SK-N-SH (cell line): ENCODE results near the gene KIF6. TPM values are rescaled to one million over a fixed set of nuclear protein-coding genes. Genes with fewer than 3 reads are reported as not detected.

Source experiments
- CTCF ChIA-PET: fragments of 300-600, 350-600 bp; formaldehyde crosslinking; extraction: SDS; loops from one replicate; lab custom pipeline; 2021; lab: Yijun Ruan, JAX
- POLR2A ChIA-PET: fragments of 350-600 bp; sonication (Branson Sonifier 250); formaldehyde crosslinking; extraction: SDS; loops from one replicate; lab custom pipeline; 2020; ENCODE audit warnings: antibody characterized with exemption, inconsistent platforms; lab: Yijun Ruan, JAX
- DNase-seq: peaks from one replicate; pipeline ENCODE4 v3.0.0; 2012
- H2AFZ ChIP-seq: fragments of 200-600 bp; sonication (generic); 2 replicates; pipeline ENCODE4 v1.8.1; 2016; ENCODE audit warnings: antibody characterized with exemption, mild to moderate bottlenecking, low read depth
- H3F3A ChIP-seq: fragments of 200-600 bp; sonication (generic); replicated peaks from 2 replicates; pipeline ENCODE3; 2016; ENCODE audit warnings: antibody characterized with exemption, mild to moderate bottlenecking; ENCODE audit not compliant: insufficient read depth
- H3K27ac ChIP-seq, 2 experiments: fragments of 200-500 bp in 1 of 2; fragments of 200-600 bp in 1 of 2; sonication (Bioruptor generic) in 1 of 2; sonication (generic), shearing (Covaris generic) in 1 of 2; 2 replicates each; pipeline versions ENCODE4 v1.5.1 to v1.6.1; 2014 to 2016; ENCODE audit warnings: low read depth in 2 of 2, inconsistent platforms in 1 of 2, low read length in 1 of 2, mild to moderate bottlenecking in 1 of 2, mixed read lengths in 1 of 2
- H3K27me3 ChIP-seq: fragments of 200-600 bp; sonication (generic), shearing (Covaris generic); 2 replicates; pipeline ENCODE4 v1.6.1; 2016; ENCODE audit warnings: mixed run types; ENCODE audit not compliant: insufficient read depth
- H3K36me3 ChIP-seq, 2 experiments: fragments of 200-500 bp in 1 of 2; fragments of 200-600 bp in 1 of 2; sonication (Bioruptor generic) in 1 of 2; sonication (generic) in 1 of 2; replicated peaks in 1 of 2; 2 replicates each; pipeline versions ENCODE3 to v1.5.1; 2014 to 2016; ENCODE audit warnings: low read length in 1 of 2, mild to moderate bottlenecking in 1 of 2; ENCODE audit not compliant: insufficient read depth in 2 of 2, control insufficient read depth in 1 of 2
- H3K4me1 ChIP-seq, 2 experiments: fragments of 200-500 bp in 1 of 2; fragments of 200-600 bp in 1 of 2; sonication (Bioruptor generic) in 1 of 2; sonication (generic), shearing (Covaris generic) in 1 of 2; 2 replicates each; pipeline versions ENCODE4 v1.5.1 to v1.6.1; 2014 to 2016; ENCODE audit warnings: low read depth in 1 of 2, low read length in 1 of 2, mixed run types in 1 of 2; ENCODE audit not compliant: insufficient read depth in 2 of 2, control insufficient read depth in 1 of 2
- H3K4me2 ChIP-seq: fragments of 200-600 bp; sonication (generic), shearing (Covaris generic); 2 replicates; pipeline ENCODE4 v1.6.1; 2017; ENCODE audit warnings: mixed run types
- H3K4me3 ChIP-seq, 2 experiments: fragments of 200-500 bp in 1 of 2; fragments of 200-600 bp in 1 of 2; sonication (Bioruptor generic) in 1 of 2; sonication (generic), shearing (Covaris generic) in 1 of 2; 2 replicates each; pipeline versions ENCODE4 v1.5.1 to v1.8.1; 2014 to 2016; ENCODE audit warnings: low read depth in 2 of 2, inconsistent platforms in 1 of 2, low read length in 1 of 2, mild to moderate bottlenecking in 1 of 2, mixed read lengths in 1 of 2, moderate library complexity in 1 of 2
- H3K79me2 ChIP-seq: fragments of 200-600 bp; sonication (generic); 2 replicates; pipeline ENCODE4 v1.8.1; 2017; ENCODE audit warnings: mild to moderate bottlenecking; ENCODE audit not compliant: insufficient read depth
- H3K9ac ChIP-seq: fragments of 200-600 bp; sonication (generic); 2 replicates; pipeline ENCODE4 v1.6.1; 2017; ENCODE audit warnings: mixed run types
- H3K9me2 ChIP-seq: fragments of 200-600 bp; sonication (generic); 2 replicates; pipeline ENCODE4 v1.6.1; 2017; ENCODE audit warnings: mixed run types
- H3K9me3 ChIP-seq: fragments of 200-600 bp; sonication (generic); 2 replicates; pipeline ENCODE4 v1.6.1; 2017; ENCODE audit warnings: mixed run types, mild to moderate bottlenecking, moderate library complexity
- H4K20me1 ChIP-seq: fragments of 200-600 bp; sonication (generic); 2 replicates; pipeline ENCODE4 v1.6.1; 2017; ENCODE audit warnings: mild to moderate bottlenecking, mixed run types; ENCODE audit not compliant: insufficient read depth
- ELF1 ChIP-seq: IDR thresholded peaks from 2 replicates; pipeline ENCODE4 v1.4.0; 2012
- EP300 ChIP-seq, 2 experiments: IDR thresholded peaks; 2 replicates each; pipeline versions ENCODE4 v1.4.0 to v1.6.1; 2012; ENCODE audit warnings: borderline replicate concordance in 1 of 2, low read depth in 1 of 2, low read length in 1 of 2
- FOSL2 ChIP-seq: IDR thresholded peaks from 2 replicates; pipeline ENCODE4 v1.4.0; 2012; ENCODE audit warnings: low read depth, mild to moderate bottlenecking, moderate library complexity, borderline replicate concordance
- FOXJ3 ChIP-seq: sonication (generic); formaldehyde crosslinking; IDR thresholded peaks from 2 replicates; pipeline ENCODE4 v1.5.1; 2020; ENCODE audit warnings: mild to moderate bottlenecking, missing genetic modification reagents
- GATA2 ChIP-seq: sonication (generic); formaldehyde crosslinking; IDR thresholded peaks from 2 replicates; pipeline ENCODE4 v1.5.0; 2020; ENCODE audit warnings: mild to moderate bottlenecking, missing genetic modification reagents
- JUND ChIP-seq: IDR thresholded peaks from 2 replicates; pipeline ENCODE4 v1.4.0; 2012
- NFIC ChIP-seq: IDR thresholded peaks from 2 replicates; pipeline ENCODE4 v1.4.0; 2012; ENCODE audit warnings: borderline replicate concordance
- RCOR1 ChIP-seq: fragments of 150-350 bp; IDR thresholded peaks from 2 replicates; pipeline ENCODE4 v1.6.1; 2017; ENCODE audit warnings: antibody characterized with exemption, low read length
- RXRA ChIP-seq: IDR thresholded peaks from 2 replicates; pipeline ENCODE4 v1.4.0; 2012; ENCODE audit warnings: low read depth, mild to moderate bottlenecking, borderline replicate concordance
- SIN3A ChIP-seq: IDR thresholded peaks from 2 replicates; pipeline ENCODE4 v1.6.1; 2012; ENCODE audit warnings: low read depth, mild to moderate bottlenecking, low read length, moderate library complexity, borderline replicate concordance
- SMC3 ChIP-seq: IDR thresholded peaks from 2 replicates; pipeline ENCODE4 v1.6.1; 2012; ENCODE audit warnings: low read depth, low read length, improper control_type of control experiment
- TAF1 ChIP-seq: IDR thresholded peaks from 2 replicates; pipeline ENCODE4 v1.6.1; 2012; ENCODE audit warnings: low read depth, mild to moderate bottlenecking, low read length, moderate library complexity, borderline replicate concordance
- TEAD4 ChIP-seq: IDR thresholded peaks from 2 replicates; pipeline ENCODE4 v1.4.0; 2012; ENCODE audit warnings: mild to moderate bottlenecking, borderline replicate concordance; ENCODE audit not compliant: insufficient read depth
- YY1 ChIP-seq: IDR thresholded peaks from 2 replicates; pipeline ENCODE4 v1.4.0; 2012; ENCODE audit warnings: low read depth, mild to moderate bottlenecking
- WGBS: methylation state at CpG from one replicate; pipeline ENCODE4 v1.1.6; 2017; ENCODE audit warnings: low lambda C conversion rate; 5-methylcytosine and 5-hydroxymethylcytosine counted together
- polyA plus RNA-seq, 3 experiments: library from polyadenylated mRNA; depleted of rRNA; stranded (reverse); fragments of >200 nt; gene quantifications; 2 replicates each; pipeline ENCODE4 v1.2.3, GENCODE V29; 2012
- TF ChIP-seq, protein P1 (sequence below): IDR thresholded peaks from 2 replicates; pipeline ENCODE4 v1.4.0; 2012; ENCODE audit warnings: low read depth
- TF ChIP-seq, protein P2 (sequence below): fragments of 200-600 bp; sonication (generic); IDR thresholded peaks from 2 replicates; pipeline ENCODE4 v1.6.1; 2017; ENCODE audit warnings: antibody characterized with exemption, mild to moderate bottlenecking, moderate library complexity
- TF ChIP-seq, protein P3 (sequence below): IDR thresholded peaks from 2 replicates; pipeline ENCODE4 v1.4.0; 2012; ENCODE audit warnings: low read depth, borderline replicate concordance
- TF ChIP-seq, protein P4 (sequence below): fragments of 150-350 bp; IDR thresholded peaks from 2 replicates; pipeline ENCODE4 v1.6.1; 2017; ENCODE audit warnings: antibody characterized with exemption, low read length, low read depth, borderline replicate concordance
- TF ChIP-seq, protein P5 (sequence below): IDR thresholded peaks from 2 replicates; pipeline ENCODE4 v1.6.1; 2012; ENCODE audit warnings: mild to moderate bottlenecking, low read depth, low read length, moderate library complexity
- TF ChIP-seq, protein P6 (sequence below): fragments of 150-350 bp; IDR thresholded peaks from 2 replicates; pipeline ENCODE4 v1.6.1; 2016; ENCODE audit warnings: mild to moderate bottlenecking, low read depth, low read length

The KIF6 gene
- polyA plus RNA-seq, 1 of the 3 experiments (the other 2 are of a cell fraction) = 0.13 TPM

DNA sequence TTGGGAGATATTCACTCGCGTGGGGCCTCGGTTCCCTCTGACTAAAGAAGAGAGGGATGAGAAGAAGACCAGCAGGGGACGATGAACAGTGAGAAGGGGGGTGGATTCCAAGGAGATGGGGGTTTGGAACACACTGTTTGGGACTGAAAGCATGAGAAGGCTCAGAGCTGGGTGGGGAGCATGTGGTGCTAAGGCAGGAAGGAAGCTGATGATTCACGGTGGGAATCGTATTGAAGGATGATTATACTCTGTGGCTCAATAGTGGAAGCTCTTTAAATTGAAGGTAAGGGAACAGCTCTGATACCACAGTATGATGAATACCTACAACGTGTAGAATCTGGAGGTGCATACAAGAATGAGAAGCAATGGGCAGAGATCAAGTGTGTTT, 285.2 kb downstream of the KIF6 start:
- no peaks in the 10 kb centered on the region for H3K9me2 ChIP-seq
- H3K9me3 ChIP-seq = no peaks in the 10 kb centered on the region; the same call in 1 of the 2 replicates
- no peak overlapping the region for H3K27ac ChIP-seq
- DNase-seq = no peak
- H2AFZ ChIP-seq = no peak overlapping the region
- POLR2A ChIA-PET = no interaction called here
- no peaks in the 10 kb centered on the region for H4K20me1 ChIP-seq
- 62% methylated on average over 7 of the region's 7 CpGs for WGBS
- CTCF ChIA-PET = interaction anchor here (1.6 kb wide), 1 partner anchor 12 kb away, joined by 5 read pairs; no protein-coding TSS in a partner anchor
- TF ChIP-seq SMC3 (no peak), RXRA (no peak), FOSL2 (no peak), ELF1 (no peak), SIN3A (no peak), YY1 (no peak), TAF1 (no peak), EP300 (IDR thresholded peaks at IDR 0.05; ENCODE audit: borderline replicate concordance in 1 of 2, low read depth in 1 of 2, low read length in 1 of 2) (no peak), NFIC (no peak), FOXJ3 (CRISPR knock-in tag) (no peak), RCOR1 (no peak)
- TF ChIP-seq, protein P1, sequence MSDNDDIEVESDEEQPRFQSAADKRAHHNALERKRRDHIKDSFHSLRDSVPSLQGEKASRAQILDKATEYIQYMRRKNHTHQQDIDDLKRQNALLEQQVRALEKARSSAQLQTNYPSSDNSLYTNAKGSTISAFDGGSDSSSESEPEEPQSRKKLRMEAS = no peak
- TF ChIP-seq, protein P2, sequence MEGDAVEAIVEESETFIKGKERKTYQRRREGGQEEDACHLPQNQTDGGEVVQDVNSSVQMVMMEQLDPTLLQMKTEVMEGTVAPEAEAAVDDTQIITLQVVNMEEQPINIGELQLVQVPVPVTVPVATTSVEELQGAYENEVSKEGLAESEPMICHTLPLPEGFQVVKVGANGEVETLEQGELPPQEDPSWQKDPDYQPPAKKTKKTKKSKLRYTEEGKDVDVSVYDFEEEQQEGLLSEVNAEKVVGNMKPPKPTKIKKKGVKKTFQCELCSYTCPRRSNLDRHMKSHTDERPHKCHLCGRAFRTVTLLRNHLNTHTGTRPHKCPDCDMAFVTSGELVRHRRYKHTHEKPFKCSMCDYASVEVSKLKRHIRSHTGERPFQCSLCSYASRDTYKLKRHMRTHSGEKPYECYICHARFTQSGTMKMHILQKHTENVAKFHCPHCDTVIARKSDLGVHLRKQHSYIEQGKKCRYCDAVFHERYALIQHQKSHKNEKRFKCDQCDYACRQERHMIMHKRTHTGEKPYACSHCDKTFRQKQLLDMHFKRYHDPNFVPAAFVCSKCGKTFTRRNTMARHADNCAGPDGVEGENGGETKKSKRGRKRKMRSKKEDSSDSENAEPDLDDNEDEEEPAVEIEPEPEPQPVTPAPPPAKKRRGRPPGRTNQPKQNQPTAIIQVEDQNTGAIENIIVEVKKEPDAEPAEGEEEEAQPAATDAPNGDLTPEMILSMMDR = no peak
- TF ChIP-seq, protein P3, sequence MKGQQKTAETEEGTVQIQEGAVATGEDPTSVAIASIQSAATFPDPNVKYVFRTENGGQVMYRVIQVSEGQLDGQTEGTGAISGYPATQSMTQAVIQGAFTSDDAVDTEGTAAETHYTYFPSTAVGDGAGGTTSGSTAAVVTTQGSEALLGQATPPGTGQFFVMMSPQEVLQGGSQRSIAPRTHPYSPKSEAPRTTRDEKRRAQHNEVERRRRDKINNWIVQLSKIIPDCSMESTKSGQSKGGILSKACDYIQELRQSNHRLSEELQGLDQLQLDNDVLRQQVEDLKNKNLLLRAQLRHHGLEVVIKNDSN = no peak
- H3F3A ChIP-seq = no peaks in the 10 kb centered on the region
- no peak overlapping the region for H3K4me3 ChIP-seq
- no peaks in the 10 kb centered on the region for H3K27me3 ChIP-seq
- no peaks in the 10 kb centered on the region for H3K4me1 ChIP-seq
- H3K79me2 ChIP-seq = no peaks in the 10 kb centered on the region
- no peak overlapping the region for H3K4me2 ChIP-seq
- H3K36me3 ChIP-seq = no peaks in the 10 kb centered on the region
- H3K9ac ChIP-seq = no peak overlapping the region

DNA sequence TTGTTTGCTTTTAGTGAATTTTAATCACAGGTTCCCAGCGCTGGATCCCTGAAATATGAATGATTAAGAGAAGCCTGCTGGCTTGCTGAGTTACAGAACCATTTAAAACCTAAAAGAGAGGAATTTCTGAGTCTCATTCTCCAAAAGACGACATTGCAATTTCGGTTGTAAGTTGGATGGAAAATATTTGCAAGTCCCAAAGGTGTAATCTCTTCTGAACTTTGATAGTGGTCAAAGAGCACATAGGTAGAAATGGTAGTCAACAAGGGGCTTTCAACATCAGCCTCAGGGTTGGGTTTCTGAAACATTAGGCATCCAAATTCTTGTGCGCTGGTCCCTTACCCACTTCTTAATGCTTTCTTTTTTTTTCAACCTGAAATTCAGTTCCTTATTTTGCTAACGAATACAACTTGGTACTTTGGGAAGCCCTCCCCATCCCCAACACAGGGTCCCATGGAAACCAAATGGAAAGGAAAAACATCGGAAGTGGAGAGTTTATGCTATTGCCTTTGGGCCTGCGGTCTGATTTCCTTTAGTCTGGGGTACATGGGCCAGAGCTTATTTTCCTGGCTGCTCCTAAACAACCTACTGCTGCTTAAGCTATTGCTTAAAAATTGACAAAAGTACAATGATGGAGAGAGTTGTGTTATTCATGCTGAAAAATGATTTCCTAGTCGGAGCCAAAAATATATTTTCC, 285.7 kb downstream of the KIF6 start:
- WGBS = 54% methylated on average over 8 of the region's 8 CpGs
- TF ChIP-seq, protein P4, sequence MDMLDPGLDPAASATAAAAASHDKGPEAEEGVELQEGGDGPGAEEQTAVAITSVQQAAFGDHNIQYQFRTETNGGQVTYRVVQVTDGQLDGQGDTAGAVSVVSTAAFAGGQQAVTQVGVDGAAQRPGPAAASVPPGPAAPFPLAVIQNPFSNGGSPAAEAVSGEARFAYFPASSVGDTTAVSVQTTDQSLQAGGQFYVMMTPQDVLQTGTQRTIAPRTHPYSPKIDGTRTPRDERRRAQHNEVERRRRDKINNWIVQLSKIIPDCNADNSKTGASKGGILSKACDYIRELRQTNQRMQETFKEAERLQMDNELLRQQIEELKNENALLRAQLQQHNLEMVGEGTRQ = no peak
- TF ChIP-seq GATA2 (CRISPR knock-in tag) (no peak), TEAD4 (no peak), JUND (no peak)
- TF ChIP-seq, protein P5, sequence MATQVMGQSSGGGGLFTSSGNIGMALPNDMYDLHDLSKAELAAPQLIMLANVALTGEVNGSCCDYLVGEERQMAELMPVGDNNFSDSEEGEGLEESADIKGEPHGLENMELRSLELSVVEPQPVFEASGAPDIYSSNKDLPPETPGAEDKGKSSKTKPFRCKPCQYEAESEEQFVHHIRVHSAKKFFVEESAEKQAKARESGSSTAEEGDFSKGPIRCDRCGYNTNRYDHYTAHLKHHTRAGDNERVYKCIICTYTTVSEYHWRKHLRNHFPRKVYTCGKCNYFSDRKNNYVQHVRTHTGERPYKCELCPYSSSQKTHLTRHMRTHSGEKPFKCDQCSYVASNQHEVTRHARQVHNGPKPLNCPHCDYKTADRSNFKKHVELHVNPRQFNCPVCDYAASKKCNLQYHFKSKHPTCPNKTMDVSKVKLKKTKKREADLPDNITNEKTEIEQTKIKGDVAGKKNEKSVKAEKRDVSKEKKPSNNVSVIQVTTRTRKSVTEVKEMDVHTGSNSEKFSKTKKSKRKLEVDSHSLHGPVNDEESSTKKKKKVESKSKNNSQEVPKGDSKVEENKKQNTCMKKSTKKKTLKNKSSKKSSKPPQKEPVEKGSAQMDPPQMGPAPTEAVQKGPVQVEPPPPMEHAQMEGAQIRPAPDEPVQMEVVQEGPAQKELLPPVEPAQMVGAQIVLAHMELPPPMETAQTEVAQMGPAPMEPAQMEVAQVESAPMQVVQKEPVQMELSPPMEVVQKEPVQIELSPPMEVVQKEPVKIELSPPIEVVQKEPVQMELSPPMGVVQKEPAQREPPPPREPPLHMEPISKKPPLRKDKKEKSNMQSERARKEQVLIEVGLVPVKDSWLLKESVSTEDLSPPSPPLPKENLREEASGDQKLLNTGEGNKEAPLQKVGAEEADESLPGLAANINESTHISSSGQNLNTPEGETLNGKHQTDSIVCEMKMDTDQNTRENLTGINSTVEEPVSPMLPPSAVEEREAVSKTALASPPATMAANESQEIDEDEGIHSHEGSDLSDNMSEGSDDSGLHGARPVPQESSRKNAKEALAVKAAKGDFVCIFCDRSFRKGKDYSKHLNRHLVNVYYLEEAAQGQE = no peak
- TF ChIP-seq, protein P6, sequence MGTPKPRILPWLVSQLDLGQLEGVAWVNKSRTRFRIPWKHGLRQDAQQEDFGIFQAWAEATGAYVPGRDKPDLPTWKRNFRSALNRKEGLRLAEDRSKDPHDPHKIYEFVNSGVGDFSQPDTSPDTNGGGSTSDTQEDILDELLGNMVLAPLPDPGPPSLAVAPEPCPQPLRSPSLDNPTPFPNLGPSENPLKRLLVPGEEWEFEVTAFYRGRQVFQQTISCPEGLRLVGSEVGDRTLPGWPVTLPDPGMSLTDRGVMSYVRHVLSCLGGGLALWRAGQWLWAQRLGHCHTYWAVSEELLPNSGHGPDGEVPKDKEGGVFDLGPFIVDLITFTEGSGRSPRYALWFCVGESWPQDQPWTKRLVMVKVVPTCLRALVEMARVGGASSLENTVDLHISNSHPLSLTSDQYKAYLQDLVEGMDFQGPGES = no peak

More for the DNA sequence above, 285.7 kb downstream of the KIF6 start:
- Histone ChIP-seq H3K9me2 (no peaks in the 10 kb centered on the region), H3K36me3 (no peaks in the 10 kb centered on the region), H3K4me3 (no peak overlapping the region), H3K4me1 (no peaks in the 10 kb centered on the region), H2AFZ (no peak overlapping the region), H3K9me3 (no peaks in the 10 kb centered on the region; the same call in 1 of the 2 replicates), H3K4me2 (no peak overlapping the region), H3F3A (no peaks in the 10 kb centered on the region), H3K9ac (no peak overlapping the region), H3K27me3 (no peaks in the 10 kb centered on the region), H4K20me1 (no peaks in the 10 kb centered on the region), H3K27ac (no peak overlapping the region), H3K79me2 (no peaks in the 10 kb centered on the region)
- ChIA-PET POLR2A (no interaction called here), CTCF (interaction anchor here (0.9 to 1.6 kb wide), 2 partner anchors 12 to 13 kb away, joined by 3 to 5 read pairs; no protein-coding TSS in a partner anchor)
- DNase-seq = no peak
